Measurements from ENCODE around the gene GLRX5. TPM values are rescaled to one million over a fixed set of nuclear protein-coding genes. Genes with fewer than 3 reads are reported as not detected.

GLRX5 gene
- total and polyA plus RNA-seq, 8 donors: 8.8 to 22.9 (median 14.6) TPM

DNA sequence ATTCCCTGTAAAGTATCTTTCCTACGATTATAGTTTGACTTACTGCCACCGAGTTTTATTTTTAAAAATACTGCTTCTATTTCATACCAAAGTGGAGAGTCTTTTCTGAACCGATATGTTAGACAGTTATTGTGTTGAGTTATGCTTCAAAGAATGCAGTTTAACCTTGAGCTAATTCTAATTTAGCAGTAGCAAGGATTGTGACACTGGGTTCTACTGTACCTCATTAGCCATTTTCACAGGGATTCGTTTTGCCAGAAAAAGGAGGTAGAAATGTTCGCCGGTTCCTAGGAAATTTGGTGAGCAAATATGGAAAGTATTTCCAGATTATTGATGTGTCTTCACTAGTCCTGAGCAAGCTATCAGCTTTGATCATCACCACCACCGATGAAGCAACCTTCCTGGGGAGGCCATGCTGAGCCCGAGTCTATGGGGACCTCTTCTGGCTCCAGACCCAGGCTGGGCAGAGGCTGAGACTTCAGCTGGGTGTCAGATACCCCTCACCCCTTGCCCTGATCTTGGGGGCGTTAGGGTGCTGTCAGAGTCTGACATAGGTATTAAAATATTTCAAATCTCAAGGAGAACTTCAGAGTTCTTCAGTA, 13.6 kb downstream of the GLRX5 start:
- H3K9me3 ChIP-seq: no peaks in the 10 kb centered on the region
- no peak overlapping the region for H3K27ac ChIP-seq
- no peak for FAIRE-seq
- H3K4me1 ChIP-seq: no peaks in the 10 kb centered on the region
- intact Hi-C loops (cut with DNase I): no loop called here
- WGBS, 2 donors: 77 to 80% methylated on average over 9 of the region's 9 CpGs
- DNase-seq: no peak
- no peak overlapping the region for H3K4me3 ChIP-seq
- H3K36me3 ChIP-seq: no peaks in the 10 kb centered on the region
- no peaks in the 10 kb centered on the region for H3K27me3 ChIP-seq
- peak in 1 of 4 donors; percentile 20 for ATAC-seq
- TF ChIP-seq, protein P1, sequence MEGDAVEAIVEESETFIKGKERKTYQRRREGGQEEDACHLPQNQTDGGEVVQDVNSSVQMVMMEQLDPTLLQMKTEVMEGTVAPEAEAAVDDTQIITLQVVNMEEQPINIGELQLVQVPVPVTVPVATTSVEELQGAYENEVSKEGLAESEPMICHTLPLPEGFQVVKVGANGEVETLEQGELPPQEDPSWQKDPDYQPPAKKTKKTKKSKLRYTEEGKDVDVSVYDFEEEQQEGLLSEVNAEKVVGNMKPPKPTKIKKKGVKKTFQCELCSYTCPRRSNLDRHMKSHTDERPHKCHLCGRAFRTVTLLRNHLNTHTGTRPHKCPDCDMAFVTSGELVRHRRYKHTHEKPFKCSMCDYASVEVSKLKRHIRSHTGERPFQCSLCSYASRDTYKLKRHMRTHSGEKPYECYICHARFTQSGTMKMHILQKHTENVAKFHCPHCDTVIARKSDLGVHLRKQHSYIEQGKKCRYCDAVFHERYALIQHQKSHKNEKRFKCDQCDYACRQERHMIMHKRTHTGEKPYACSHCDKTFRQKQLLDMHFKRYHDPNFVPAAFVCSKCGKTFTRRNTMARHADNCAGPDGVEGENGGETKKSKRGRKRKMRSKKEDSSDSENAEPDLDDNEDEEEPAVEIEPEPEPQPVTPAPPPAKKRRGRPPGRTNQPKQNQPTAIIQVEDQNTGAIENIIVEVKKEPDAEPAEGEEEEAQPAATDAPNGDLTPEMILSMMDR (IDR thresholded peaks at IDR 0.05): no peak

DNA sequence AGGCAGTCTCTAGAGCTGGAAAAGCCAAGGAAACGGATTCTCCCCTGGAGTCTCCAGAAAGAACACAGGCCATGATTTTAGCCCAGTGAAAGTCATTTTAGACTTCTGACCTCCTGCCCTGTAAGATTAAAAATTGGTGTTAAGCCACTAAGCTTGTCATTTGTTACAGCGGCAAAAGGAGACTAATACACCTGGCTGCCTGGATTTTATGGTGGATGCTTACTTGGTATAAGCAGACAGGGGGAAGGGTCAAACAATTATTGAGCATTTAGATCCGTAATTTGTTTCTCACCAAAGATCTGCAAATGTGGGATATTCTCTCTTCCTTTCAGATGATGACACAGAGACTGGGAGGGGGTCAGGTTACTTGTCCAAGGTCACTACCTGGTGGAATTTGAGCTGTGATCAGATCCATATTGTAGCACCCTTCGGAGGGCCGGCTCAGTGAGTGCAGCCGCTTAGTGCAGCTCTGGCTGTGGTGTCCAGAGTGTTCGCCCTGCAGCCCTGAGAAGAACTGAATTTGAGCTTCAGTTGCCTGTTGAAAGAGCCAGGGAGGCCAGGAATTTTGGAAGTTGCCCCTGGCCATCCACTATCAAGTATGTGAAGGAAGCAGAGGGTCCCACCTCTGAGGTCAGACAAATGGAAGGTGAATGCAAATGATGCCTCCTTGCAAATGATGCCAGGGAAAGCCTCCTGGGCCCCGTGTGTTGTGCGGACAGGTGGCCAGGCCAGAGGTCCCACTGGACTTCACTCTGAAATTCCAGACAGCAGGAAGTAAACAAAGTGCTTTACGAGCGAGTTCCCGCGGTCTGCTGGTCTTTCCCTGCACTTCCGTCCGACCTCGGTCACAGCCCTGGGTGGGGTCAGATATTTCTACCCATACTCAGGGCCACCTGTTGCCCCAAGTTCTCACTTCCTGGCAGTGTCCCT, 15.1 kb downstream of the GLRX5 start:
- intact Hi-C loops (cut with DNase I): loop anchor here in 1 of 3 donors (5.0 kb wide), 1 partner anchor 437 kb away; no protein-coding TSS in a partner anchor
- TF ChIP-seq, protein P1 (IDR thresholded peaks at IDR 0.05): no peak
- no peak for FAIRE-seq
- Histone ChIP-seq H3K9me3 (no peaks in the 10 kb centered on the region), H3K4me3 (no peak overlapping the region), H3K36me3 (no peaks in the 10 kb centered on the region), H3K4me1 (no peaks in the 10 kb centered on the region), H3K27me3 (no peaks in the 10 kb centered on the region), H3K27ac (no peak overlapping the region)
- no peak for DNase-seq
- WGBS, 2 donors: 85 to 86% methylated on average over 16 of the region's 16 CpGs
- no peak for ATAC-seq

DNA sequence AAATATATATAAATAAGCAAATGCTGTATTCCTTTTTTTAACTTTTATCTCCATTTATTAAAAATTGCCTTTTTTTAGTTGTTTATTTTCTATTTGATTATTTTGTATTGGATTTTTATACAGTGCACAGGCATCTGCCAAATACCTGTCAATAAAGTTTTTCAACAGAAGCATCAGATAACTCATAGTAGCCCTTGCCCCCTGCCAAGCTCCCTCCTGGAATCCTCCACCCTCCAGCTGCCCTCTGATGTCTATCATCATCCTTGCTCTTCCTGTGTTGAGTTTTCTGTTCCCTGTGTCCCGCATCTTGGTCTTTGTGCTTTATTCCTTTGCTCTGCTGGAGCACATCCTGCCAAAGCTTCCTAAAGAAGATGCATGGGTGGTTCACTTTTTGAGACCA, 16.6 kb downstream of the GLRX5 start:
- Histone ChIP-seq H3K27ac (no peak overlapping the region), H3K27me3 (no peaks in the 10 kb centered on the region), H3K4me3 (no peak overlapping the region), H3K4me1 (no peaks in the 10 kb centered on the region), H3K9me3 (no peaks in the 10 kb centered on the region), H3K36me3 (no peaks in the 10 kb centered on the region)
- no peak for FAIRE-seq
- TF ChIP-seq, protein P1 (IDR thresholded peaks at IDR 0.05): no peak
- DNase-seq: no peak
- 96 to 100% methylated on average over 1 of the region's 1 CpG for WGBS, 2 donors
- intact Hi-C loops (cut with DNase I): loop anchor here in 1 of 3 donors (5.0 kb wide), 1 partner anchor 436 kb away; no protein-coding TSS in a partner anchor
- no peak for ATAC-seq

DNA sequence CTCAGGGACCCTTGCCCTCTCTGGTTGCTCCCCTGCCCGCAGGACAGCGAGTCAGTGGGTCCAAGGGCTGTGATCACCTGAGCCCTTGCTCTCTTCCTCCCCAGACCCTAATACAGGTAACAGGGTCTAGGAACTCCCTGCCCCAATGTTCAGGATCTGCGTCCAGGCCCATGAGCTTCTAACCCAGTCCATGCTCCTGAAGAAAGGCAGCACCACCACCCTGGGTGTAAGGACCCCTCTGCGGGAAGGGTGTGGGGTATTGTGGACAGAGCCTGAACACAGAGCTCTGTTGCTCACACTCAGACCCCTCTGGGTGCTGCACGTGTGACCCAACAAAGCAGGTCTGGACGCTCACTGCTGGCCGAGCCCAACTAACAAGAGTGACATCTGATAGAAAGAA, 18.3 kb downstream of the GLRX5 start:
- intact Hi-C loops (cut with DNase I): loop anchor here in 1 of 3 donors (5.0 kb wide), 1 partner anchor 434 kb away; no protein-coding TSS in a partner anchor
- WGBS, 2 donors: 91 to 94% methylated on average over 7 of the region's 7 CpGs
- no peaks in the 10 kb centered on the region for H3K36me3 ChIP-seq
- TF ChIP-seq, protein P1 (IDR thresholded peaks at IDR 0.05): no peak
- no peak for DNase-seq
- FAIRE-seq: no peak
- no peaks in the 10 kb centered on the region for H3K27me3 ChIP-seq
- ATAC-seq: no peak
- H3K9me3 ChIP-seq: no peaks in the 10 kb centered on the region
- no peak overlapping the region for H3K4me3 ChIP-seq
- H3K27ac ChIP-seq: no peak overlapping the region
- no peaks in the 10 kb centered on the region for H3K4me1 ChIP-seq
